Measurements from ENCODE around the gene PLBD2.
"Not testable (repeated sequence)": the region's sequence is repeated elsewhere in the genome, so short reads cannot be mapped to it uniquely, and the experiment has no call there.

PLBD2 gene

DNA sequence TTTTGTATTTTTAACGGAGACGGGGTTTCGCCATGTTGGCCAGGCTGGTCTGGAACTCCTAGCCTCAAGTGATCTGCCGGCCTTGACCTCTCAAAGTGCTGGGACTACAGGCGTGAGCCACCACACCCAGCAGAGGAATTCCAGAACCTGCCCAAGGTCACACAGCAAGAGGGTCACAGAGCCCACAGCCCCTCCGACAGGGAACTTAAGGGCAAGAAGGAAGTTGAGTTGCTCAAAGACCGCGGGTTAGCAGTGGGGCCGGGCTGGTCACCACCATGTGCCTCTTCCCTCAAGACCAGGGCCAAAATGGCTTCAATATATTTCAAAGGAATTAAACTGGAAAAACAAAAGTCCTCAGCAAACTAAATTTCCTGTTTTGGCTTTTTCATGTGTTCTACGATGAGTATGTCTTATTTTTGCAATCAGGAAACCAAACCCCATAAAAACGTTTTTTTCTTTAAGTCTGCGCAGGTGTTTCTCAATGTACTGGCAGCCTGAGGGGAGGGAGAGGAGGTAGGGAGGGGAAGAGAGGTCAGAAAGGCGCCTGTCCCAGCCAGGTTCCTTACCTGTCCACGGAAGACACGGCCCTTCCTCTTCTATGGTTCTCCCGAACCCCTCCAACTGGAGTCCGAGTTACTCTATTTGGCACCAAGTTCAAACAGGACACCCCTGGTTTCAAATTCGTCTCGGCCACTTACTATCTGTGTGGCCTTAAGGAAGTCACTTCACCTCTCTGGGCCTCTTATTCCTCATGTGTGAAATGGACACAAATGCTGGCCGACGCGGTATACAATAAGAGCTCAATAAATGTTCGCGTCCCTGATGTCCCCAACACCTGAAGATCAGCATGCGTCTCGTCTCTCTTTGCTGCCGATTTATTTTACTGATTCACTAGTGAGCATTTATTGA, 24.3 kb upstream of the PLBD2 start:
- DNase-seq (ENCODE audit: low read depth in 1 of 2, low spot score in 1 of 2), result no peak

DNA sequence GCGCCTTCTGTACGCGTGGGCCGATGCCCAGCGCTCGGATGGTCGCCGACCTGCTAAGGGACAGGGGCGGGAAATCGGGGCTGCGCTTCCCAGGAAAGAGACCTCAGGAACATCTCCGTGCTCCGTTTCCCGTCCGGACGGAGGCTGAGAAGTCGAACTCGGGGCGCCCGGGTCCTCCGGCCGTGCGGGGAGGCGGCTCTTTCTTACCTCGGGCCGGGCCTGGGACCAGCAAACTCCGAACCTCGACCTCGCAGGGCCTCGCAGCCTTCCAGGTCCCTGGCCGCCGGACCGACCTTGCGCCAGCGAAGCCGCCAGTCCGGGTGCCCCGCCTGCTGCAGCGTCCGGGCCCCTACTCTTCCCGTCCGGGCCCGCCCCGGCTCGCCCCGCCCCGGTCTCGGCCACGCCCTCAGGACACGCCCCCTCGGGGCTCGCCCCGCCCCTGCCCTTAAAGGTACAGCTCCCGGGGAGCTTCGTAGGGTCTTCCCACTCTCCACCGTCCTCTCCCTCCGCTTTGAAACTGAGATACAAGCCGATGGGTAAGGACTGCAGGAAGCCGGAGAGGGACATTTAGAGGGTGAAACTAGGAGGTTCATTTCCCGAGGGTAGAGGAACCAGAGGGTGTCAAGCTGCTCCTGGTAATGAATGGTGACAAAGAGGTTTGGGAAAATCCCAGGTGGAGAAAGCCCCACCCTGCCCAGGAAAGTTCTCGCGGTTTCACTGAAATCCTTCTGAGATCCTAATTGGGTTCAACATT, 23.4 kb upstream of the PLBD2 start, which contains the start of gene SLC8B1:
Gene SLC8B1, minus strand, starts transcription at position 324 of the 754 bp plus-strand sequence. CDS start 2,231 bp downstream, outside the sequence.
- DNase-seq (ENCODE audit: low read depth in 1 of 2, low spot score in 1 of 2), result peak; percentile 85 to 89

DNA sequence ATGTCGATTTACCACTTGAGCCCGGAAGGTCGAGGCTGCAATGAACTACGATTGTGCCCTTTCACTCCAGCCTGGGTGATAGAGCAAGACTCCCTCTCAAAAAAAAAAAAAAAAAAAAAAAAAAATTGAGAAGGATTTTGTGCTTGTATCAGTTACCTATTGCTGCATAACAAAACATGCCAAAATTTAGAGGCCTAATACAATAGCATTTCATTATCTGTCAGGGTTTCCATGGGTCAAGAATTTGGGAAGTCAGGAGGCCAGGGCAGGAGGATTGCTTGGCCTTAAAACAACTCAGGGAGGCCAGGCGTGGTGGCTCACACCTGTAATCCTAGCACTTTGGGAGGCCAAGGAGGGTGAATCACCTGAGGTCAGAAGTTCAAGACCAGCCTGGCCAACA, 18.8 kb upstream of the PLBD2 start:
- DNase-seq (ENCODE audit: low read depth in 1 of 2, low spot score in 1 of 2), result no peak

DNA sequence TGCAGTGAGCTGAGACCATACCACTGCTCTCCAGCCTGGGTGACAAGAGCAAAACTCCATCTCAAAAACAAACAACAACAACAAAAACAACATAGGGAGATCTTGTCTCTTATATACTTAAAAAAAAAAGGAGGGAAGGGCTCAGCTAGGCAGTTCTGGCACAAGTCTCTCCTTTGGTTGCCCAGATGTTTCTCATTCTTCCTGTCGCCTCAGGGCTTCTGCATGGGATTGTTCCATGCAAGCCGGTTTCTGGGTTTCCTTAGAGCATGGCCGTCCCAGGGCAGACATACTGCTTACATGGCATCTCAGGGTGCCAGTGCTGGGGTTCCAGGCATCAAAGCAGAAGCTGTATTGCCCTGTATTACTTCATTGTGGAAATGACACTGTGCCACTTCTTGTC, 18.3 kb upstream of the PLBD2 start:
- no peak for DNase-seq (ENCODE audit: low read depth in 1 of 2, low spot score in 1 of 2)

DNA sequence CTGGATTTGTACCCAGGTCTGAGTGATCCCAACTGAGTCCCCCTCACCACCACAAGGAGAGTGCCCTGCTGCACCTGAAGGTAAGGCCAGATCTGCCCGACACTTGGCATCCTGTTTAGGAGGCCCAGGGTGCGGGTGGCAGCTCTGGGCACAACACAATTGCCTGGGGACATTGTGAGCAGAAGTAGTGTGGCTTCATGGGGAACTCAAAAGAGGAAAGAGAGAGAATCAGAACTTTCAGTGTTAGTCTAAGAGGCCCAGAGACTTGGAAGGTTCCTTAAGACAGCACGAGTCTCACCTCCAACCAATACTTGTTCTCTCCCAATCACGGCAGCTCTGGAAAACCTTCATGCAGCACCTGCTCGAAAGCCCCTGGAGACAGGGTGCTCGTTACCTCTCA, 16.9 kb upstream of the PLBD2 start:
- DNase-seq (ENCODE audit: low read depth in 1 of 2, low spot score in 1 of 2), result no peak

DNA sequence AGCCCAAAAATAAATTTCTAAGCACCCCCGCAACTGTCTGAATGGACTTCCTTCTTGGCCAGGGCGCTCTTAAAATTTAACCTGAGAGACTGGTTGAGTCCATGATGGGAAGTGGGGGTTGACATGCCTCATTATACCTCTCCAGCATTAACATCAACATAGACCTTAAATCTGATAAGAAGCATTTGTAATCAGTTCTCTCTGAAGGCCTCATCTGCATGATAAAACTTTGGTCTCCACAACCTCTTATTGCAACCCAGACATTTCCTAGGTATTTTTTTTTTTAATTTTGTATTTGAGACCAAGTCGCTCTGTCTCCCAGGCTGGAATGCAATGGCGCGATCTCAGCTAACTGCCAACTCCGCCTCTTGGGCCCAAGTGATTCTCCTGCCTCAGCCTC, 13.1 kb upstream of the PLBD2 start:
- DNase-seq (ENCODE audit: low read depth in 1 of 2, low spot score in 1 of 2), result no peak

DNA sequence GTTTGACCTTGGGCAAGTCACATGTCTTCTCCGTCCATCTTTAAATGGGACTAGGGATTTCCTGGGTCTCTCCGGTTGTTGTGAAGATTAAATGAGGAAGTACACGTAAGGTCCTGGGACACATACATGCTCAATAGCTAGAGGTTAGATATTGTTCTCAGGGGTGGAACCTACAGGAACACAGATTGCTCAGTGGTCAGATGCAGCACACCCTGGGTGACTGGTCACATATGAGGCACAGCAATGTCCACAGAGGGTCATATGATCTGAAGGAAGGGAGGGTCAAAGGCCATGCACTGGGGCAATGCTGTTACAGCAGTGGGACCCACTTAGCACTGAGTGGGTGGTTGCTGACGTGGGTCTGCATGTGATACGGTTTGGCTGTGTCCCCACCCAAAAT, 12.0 kb upstream of the PLBD2 start:
- DNase-seq (ENCODE audit: low read depth in 1 of 2, low spot score in 1 of 2), result no peak

DNA sequence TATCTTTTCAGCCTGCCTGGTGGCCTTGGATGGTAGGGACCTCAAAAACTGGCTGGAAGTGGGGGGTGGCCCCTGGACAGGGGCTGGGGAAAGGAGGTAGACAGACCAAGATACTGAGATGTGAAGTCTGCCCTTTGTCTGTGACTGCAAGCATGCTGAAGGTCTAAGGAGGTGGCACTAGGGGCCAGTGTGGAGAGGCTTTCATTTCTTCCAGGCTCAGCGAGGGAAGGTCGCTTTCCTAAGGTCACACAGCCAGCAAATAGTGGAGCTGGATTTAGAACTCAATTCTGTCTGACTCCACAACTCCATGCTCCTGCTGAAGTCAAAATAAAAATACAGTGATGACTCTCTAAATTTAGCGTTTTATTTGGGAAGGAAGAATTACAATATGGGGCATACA, 11.3 kb upstream of the PLBD2 start:
- DNase-seq (ENCODE audit: low read depth in 1 of 2, low spot score in 1 of 2), result no peak

DNA sequence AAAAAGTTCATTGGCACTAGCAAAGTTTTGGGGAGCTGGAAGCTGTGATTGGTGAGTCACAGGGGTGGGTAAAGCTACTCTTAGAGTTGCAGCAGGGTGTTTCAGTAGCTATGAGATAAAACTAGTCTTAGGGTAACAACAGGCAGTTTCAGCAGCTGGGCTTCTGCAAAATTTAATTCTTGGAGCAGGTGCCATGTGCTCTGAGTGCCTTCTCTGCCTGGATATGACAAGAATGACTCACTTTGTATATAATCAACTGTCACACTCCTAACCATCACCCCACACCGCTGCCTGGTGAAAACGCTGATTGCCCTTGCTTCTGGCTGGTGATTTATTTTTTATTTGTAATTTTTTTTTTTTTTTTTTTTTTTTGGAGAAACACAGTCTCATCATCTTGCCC, 10.5 kb upstream of the PLBD2 start:
- DNase-seq (ENCODE audit: low read depth in 1 of 2, low spot score in 1 of 2), result no peak

DNA sequence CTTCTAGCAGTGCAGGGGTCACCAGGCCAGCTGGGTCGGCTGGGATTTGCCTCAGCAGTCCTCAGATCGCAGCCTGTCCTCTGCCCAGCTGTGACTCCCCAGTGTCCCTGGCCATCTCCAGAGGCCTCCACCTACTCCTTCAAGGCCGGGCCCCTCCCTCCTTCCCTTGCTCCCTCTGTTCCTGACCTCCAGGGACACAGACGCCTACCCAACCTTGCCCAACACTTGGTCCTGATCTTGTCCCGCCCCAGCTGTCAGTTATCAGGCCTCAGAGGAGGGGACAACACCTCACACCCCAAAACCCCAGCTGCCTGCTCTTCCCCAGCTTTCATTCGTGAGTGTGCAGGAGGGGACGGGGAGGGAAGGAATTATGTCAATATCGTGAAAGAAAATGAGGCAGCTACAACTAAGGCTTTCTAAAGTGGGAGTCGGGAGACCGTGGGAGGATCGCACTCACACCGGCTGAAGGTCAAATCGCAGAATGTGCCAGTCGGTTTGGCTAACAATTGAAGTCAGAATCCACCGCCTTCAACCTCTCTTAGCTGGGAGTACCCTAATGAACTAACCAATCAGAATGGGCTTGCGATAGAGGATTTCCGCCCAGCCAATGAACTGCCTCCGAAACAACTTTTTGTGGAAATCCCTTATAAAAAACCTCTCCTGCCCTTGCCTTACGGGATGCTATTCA, 9.4 kb upstream of the PLBD2 start:
- DNase-seq (ENCODE audit: low read depth in 1 of 2, low spot score in 1 of 2), result no peak

DNA sequence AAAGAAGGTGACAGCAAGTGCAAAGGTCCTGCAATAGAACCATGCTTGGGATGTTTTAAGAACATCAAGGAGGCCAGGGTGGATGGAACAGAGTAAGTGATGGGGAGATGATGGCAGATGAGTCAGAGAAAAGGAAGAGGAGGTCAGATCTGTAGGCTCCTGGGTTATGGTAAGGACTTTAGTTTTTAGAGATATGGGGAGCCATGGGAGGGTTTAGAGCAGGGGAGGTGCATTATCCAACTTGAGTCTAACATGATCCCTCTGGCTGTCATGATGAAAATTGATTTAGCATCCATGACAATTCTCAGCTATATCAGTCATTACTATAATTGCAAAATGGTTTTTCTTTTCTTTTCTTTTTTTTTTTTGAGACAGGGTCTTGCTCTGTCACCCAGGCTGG, 7.3 kb upstream of the PLBD2 start:
- DNase-seq (ENCODE audit: low read depth in 1 of 2, low spot score in 1 of 2), result no peak

DNA sequence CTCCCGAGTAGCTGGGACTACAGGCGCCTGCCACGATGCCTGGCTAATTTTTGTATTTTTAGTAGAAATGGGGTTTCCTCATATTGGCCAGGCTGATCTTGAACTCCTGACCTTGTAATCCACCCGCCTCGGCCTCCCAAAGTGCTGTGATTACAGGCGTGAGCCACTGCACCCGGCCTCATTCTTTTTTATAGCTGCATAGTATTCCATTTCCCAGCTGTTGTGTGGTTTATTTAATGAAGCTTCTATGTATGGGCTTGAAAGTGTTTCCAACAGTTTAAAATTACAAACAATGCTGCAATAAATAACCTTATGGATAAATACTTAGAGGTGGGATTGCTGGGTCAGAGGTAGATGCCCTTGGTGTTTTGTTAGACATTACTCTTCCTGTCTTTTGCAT, 4.2 kb upstream of the PLBD2 start:
- DNase-seq (ENCODE audit: low read depth in 1 of 2, low spot score in 1 of 2), result not testable (repeated sequence)

DNA sequence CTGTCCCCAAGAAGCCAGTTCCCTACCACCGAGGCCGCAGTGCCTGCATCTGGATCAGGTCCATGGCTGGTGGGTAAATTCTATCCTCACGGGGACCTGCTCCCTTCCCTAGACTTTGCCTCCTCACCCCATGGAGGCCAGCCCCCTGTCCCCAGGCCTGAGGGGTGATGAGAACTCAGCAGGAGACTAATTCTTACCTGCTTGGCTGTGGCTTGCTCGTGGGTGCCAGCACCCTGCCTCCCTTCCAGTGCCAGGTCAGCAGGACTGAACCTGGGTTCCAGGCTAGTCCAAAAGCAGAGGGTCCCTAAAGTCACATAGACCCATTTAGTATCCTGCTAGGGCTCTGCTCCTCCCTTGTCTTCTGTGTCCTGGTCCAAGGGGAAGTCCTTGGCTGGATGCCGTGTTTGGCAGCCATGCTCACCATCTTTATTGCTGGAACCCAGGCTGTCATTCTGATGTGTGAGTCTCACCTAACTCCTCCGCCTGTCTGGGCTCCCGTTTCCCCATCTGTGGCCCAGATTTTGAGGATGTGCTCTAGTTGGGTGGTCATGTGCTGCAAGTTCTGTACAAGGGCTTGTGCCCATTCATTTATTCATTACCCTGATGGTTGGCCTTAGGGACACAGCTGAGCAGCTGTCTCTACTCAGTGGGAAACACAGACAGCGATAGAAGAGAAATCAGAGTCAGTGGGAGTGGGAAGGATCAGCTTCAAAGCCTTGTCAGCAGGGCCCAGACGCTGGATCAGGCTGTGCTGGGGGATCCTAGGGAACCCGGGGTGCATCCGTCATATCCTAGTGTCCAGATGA, 949 bp downstream of the PLBD2 start:
- no peak for DNase-seq (ENCODE audit: low read depth in 1 of 2, low spot score in 1 of 2)

DNA sequence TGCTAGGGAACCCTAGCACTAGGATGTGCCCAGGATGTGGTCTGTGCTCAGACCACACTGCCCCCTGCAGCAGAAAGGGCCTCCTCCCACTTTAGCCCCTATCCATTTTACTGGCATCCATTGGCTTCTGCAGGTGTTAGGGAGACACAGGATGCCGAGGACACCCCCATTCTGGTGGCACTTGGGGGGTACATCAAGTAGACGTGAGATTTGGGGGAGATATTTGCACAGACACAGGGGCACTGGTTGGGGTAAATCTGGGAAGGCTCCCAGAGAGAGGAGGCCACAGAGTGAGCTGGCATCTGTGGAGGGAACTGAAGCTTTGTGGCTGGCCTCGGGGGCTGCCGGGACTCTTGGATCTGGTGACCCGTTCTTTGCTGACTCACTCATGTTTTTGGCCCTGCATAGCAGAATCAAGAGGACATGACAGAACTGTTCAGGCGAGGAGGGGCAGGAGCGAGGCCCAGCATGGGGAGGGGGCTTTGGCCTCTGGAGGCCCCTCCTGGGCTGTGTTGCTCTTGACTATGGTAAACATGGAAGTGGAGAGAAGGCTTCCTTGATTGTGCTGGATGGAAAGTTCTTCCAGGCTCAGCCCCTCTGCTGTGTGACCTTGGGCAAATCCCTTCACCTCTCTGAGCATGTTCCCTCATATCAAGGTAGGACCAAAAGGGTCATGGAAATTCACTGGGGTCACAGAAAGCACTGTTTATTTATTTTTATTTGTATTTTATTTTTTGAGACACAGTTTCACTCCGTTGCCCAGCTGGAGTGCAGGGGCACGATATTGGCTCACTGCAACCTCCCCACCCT, 1.8 kb downstream of the PLBD2 start:
- no peak for DNase-seq (ENCODE audit: low read depth in 1 of 2, low spot score in 1 of 2)

DNA sequence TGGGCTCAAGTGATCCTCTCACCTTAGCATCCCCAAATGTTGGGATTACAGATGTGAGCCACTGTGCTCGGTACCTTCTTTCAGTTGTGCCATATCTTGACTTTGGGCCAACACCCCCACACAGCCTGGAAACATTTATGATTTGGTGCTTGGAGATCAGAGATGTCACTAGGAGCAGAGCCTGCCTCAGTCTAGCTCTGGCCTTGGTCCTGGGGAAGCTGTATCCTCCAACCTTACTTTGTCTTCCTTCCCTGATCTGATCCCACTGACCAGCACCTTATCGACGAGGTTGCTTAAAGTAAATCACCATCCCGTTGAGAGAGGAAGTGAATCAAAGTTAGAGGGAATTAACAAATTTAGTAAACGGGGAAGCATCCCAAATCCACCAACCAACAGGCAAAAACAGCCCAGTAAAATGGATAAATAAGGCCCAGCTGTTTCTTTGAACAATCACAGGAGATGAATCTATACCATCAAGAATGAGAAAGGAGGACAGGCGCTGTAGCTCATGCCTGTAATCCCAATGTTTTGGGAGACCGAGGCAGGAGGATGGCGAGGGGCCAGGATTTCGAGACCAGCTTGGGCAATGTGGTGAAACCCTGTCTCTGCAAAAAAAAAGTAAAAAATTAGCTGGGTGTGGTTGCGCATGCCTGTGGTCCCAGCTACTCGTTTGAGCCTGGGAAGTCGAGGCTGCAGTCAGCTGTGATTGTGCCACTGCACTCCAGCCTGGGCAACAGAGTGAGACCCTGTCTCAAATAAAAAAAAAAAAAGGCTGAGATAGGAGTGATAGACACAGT, 3.4 kb downstream of the PLBD2 start:
- DNase-seq (ENCODE audit: low read depth in 1 of 2, low spot score in 1 of 2), result no peak

DNA sequence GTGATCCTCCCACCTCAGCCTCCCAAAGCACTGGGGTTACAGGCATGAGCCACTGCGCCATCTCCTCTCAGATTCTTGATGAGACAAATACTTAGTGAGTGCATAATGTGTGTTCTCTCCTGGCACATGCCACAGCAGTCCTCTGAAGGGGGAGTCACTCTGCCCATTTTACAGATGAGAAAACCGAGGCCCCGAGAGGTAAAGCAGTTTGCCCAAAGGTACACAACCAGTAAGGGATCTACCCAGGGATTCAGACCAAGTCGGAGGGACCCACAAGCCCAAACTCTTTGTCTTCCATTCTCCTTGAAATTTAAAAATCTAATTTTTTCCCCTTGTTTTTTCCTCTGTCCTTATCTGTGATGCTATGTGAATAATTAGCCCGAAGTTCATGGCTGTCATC, 6.3 kb downstream of the PLBD2 start:
- DNase-seq (ENCODE audit: low read depth in 1 of 2, low spot score in 1 of 2), result no peak

DNA sequence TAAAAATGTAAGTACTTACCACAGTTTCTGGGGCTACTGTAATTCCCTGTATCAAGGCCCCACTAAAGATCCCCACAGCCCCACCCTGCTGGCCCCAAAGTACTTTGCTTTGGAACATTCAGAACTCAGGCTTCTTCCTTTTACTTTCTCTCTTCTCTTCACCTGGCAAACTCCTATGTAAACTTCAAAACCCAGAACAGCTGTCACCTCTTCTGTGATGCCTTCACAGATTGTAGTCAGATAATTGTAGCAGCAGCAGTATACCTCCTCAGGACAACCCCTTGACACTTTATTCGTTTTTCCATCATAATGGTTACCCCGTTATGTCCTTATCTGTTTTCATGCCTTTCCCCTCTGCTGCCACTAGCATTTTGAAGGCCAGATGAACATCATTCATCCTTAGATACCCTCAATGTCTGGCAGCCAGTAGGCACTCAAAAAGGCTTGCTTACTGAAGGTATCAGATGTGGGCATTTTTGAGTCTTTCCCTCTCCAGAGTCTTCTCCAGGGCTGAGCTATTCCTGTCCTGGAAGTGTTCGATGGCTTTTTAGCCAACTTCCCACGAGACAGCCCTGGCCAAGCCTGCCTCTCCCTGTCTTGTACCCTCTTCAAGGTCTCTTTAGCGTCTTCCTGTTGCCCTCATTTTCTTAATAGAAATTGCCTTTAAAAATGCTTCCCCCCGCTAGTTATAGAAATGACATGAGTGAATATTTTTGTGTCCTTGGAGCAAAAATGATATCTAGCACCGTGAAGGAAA, 7.4 kb downstream of the PLBD2 start:
- DNase-seq (ENCODE audit: low read depth in 1 of 2, low spot score in 1 of 2), result no peak

DNA sequence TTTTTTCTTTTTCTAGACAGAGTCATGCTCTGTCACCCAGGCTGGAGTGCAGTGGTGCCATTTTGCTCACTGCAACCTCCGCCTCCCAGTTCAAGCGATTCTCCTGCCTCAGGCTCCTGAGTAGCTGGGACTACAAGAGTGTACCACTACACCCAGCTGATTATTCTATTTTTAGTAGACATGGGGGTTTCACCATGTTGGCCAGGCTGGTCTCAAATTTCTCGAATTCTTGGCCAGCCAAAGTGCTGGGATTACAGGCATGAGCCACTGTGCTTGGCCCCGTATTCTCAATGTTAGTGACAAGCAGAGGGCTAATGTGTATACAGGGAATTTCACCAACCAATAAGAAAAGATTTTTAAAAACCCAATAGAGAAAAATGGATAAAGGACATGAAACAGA, 8.4 kb downstream of the PLBD2 start:
- DNase-seq (ENCODE audit: low read depth in 1 of 2, low spot score in 1 of 2), result no peak

DNA sequence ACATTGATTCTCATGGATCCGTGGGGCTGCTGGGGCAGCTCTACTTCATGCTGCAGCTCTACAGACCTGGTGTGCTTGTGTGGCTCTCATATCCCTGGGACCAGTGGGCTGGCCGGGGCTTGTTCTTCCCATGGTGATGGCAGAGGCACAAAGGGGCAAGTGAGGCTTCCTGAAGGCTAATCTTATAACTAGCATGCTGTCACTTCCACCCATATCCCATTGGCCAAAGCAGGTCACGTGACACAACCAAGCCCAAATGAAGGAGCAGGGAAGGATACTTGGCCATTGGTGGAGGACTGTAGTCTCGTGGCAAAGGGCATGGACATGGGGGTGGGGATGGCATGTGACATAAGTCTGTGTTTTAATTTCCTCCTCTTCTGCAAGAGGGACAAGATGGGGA, 9.9 kb downstream of the PLBD2 start:
- no peak for DNase-seq (ENCODE audit: low read depth in 1 of 2, low spot score in 1 of 2)
